Nephron (organoid): Measurements from ENCODE around the gene ME3.

ENCODE experiments used
- H3K27ac Mint-ChIP-seq, 3 experiments: 2 replicates each; pipeline ENCODE4 v1.8.0; 2020; ENCODE audit warnings: mixed read lengths in 3 of 3, mild to moderate bottlenecking in 2 of 3, moderate library complexity in 1 of 3
- H3K27me3 Mint-ChIP-seq: 2 replicates; pipeline ENCODE4 v1.8.0; 2021; ENCODE audit warnings: low read depth, mild to moderate bottlenecking, moderate library complexity, mixed read lengths
- H3K36me3 Mint-ChIP-seq: 2 replicates; pipeline ENCODE4 v1.8.0; 2020; ENCODE audit warnings: low read depth, mixed read lengths
- H3K4me1 Mint-ChIP-seq: 2 replicates; pipeline ENCODE4 v1.8.0; 2020; ENCODE audit warnings: mixed read lengths
- H3K4me3 Mint-ChIP-seq, 3 experiments: 2 replicates each; pipeline ENCODE4 v1.8.0; 2020; ENCODE audit warnings: mild to moderate bottlenecking in 3 of 3, mixed read lengths in 3 of 3, moderate library complexity in 2 of 3
- H3K9me3 Mint-ChIP-seq: 2 replicates; pipeline ENCODE4 v1.8.0; 2020; ENCODE audit warnings: mixed read lengths
- CTCF ChIP-seq, 3 experiments: fragments of 200-600 bp; sonication (generic); IDR thresholded peaks; one replicate each; pipeline ENCODE4 v1.5.0; 2021; ENCODE audit warnings: antibody characterized with exemption in 3 of 3; ENCODE audit not compliant: unreplicated experiment in 3 of 3

Gene ME3

DNA sequence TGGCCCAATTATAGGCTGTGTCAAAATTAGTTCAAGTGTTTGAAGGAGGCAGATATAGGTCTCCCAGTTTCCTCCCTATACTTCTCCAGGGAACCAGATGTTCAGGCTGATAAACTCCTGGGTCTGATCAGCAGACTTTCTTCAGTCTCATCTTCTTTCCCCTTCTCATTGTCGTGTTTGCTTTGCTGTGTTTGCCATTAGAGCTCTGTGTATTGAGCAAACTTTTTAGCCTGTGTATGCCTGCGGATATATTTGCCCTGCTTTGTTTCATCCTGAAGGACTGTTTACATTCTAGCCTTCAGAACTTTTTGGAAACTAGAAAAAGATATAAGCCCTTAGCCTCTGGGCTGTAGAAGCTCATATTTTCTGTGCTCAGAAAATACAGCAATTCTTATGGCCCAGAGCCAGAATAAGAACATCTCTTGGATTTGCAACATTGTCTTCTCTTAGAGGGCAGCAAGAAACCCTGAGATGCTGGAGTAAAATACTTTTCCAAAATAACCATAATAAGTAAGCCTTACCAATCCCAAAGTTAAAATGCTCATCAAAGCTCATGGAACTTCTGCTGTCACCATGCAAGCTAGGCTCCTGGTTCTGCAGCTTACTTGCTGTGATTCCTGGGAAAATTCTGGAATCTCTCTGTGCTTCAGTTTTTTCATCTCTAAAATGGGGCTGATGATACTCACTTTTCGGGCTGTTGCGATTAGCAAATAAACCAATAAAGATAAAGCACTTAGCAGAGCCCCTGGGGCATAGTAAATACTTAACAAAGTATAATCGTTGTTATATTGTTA is 34.1 kb upstream of the ME3 start:
- no peak overlapping the region for H3K4me3 Mint-ChIP-seq
- H3K27ac Mint-ChIP-seq, result peak overlapping the region in 1 of 3 experiments; percentile 2
- H3K27me3 Mint-ChIP-seq, result peaks cover 3% of the 10 kb centered on the region
- no peak for TF ChIP-seq CTCF (IDR thresholded peaks at IDR 0.05; ENCODE audit: unreplicated experiment in 3 of 3)
- H3K9me3 Mint-ChIP-seq, result peaks cover 10% of the 10 kb centered on the region
- H3K4me1 Mint-ChIP-seq, result peaks cover 9% of the 10 kb centered on the region
- H3K36me3 Mint-ChIP-seq, result no peaks in the 10 kb centered on the region

GRCh38 chr11:86704710-86705109 is 32.3 kb upstream of the ME3 start:
- Mint-ChIP-seq H3K27me3 (peaks cover 3% of the 10 kb centered on the region), H3K27ac (no peak overlapping the region)
- TF ChIP-seq CTCF (IDR thresholded peaks at IDR 0.05; ENCODE audit: unreplicated experiment in 3 of 3), result no peak

GRCh38 chr11:86703987-86704386 is 31.6 kb upstream of the ME3 start:
- Mint-ChIP-seq H3K4me3 (no peak overlapping the region), H3K36me3 (no peaks in the 10 kb centered on the region), H3K9me3 (peaks cover 2% of the 10 kb centered on the region), H3K4me1 (peaks cover 9% of the 10 kb centered on the region), H3K27me3 (peaks cover 3% of the 10 kb centered on the region), H3K27ac (no peak overlapping the region)
- no peak for TF ChIP-seq CTCF (IDR thresholded peaks at IDR 0.05; ENCODE audit: unreplicated experiment in 3 of 3)

More at GRCh38 chr11:86704710-86705109, 32.3 kb upstream of the ME3 start:
- no peaks in the 10 kb centered on the region for H3K36me3 Mint-ChIP-seq
- no peak overlapping the region for H3K4me3 Mint-ChIP-seq
- peaks cover 9% of the 10 kb centered on the region for H3K4me1 Mint-ChIP-seq
- peaks cover 3% of the 10 kb centered on the region for H3K9me3 Mint-ChIP-seq

- peaks cover 9% of the 10 kb centered on the region for H3K4me1 Mint-ChIP-seq
- H3K36me3 Mint-ChIP-seq, result no peaks in the 10 kb centered on the region
Observed at GRCh38 chr11:86702220-86702983, 30.0 kb upstream of the ME3 start.

DNA sequence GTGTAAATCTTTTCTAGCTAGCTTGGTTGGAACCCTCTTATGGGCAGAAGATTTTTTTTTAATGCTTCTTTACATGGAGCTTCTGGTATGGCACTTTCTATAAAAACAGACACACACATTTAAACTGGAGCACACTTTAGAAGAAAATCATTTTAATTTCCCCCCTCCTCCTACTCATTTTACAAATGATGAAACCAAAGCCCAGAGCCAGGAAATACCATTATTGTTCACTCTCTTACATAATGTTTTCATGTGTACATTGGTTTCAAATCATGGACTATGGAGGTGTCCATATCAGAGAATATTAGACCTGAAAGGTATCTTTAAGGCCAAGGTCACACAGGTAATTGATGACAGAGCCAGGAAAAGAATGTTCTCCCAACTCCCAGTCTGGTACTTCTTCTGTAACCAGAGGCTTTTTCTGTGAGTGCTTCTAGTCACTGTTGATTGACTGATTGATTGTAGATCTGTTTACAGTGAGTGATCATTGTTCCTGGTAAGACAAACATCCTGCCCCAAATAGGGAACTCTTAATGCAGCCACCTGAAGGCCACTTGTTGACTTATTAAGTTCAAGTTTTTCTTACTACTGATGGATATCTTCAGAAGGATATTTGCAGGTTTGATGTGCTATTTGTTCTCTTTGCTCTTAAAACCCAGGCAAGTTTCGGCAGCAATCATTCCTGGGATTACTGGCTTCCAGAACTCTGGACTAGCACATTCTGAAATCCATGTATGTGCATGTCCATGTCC is 26.8 kb upstream of the ME3 start:
- Mint-ChIP-seq H3K4me3 (no peak overlapping the region), H3K4me1 (peaks cover 20% of the 10 kb centered on the region), H3K9me3 (no peaks in the 10 kb centered on the region), H3K36me3 (no peaks in the 10 kb centered on the region), H3K27me3 (peaks cover 3% of the 10 kb centered on the region), H3K27ac (no peak overlapping the region)
- no peak for TF ChIP-seq CTCF (IDR thresholded peaks at IDR 0.05; ENCODE audit: unreplicated experiment in 3 of 3)

More at GRCh38 chr11:86702220-86702983, 30.0 kb upstream of the ME3 start:
- H3K4me3 Mint-ChIP-seq, result no peak overlapping the region
- no peaks in the 10 kb centered on the region for H3K9me3 Mint-ChIP-seq
- no peak for TF ChIP-seq CTCF (IDR thresholded peaks at IDR 0.05; ENCODE audit: unreplicated experiment in 3 of 3)
- peaks cover 3% of the 10 kb centered on the region for H3K27me3 Mint-ChIP-seq
- H3K27ac Mint-ChIP-seq, result peak overlapping the region in 1 of 3 experiments; percentile 45
